ENCODE data around the gene CILP2.

GRCh38 chr19:19581391-19581790 is 43.3 kb downstream of the CILP2 start:
- TF ChIP-seq CTCF (conservative IDR thresholded peaks at IDR 0.05 in 1 of 2, IDR thresholded peaks at IDR 0.05 in 1 of 2; ENCODE audit: low read depth in 1 of 2, low read length in 2 of 2) (no peak), EZH2 (IDR thresholded peaks at IDR 0.05; ENCODE audit: low read length, missing control alignments) (no peak)

Measured in fibroblast of lung (primary cell).